Stimulated activated CD8-positive, alpha-beta memory T cell treated with anti-CD3 and anti-CD28 coated beads, Interleukin-12 subunit alpha, Interleukin-12 subunit beta, amount 100 ng/mL, for 24 hours (primary cell): ENCODE data around the gene ZNF385A.
A peak's percentile ranks its signal among the peaks of the same experiment; 100 is the strongest.

Source experiments
- DNase-seq: peaks from one replicate; pipeline ENCODE4 v3.0.0-alpha.2; 2020; ENCODE audit errors: extremely low read depth

The ZNF385A gene

DNA sequence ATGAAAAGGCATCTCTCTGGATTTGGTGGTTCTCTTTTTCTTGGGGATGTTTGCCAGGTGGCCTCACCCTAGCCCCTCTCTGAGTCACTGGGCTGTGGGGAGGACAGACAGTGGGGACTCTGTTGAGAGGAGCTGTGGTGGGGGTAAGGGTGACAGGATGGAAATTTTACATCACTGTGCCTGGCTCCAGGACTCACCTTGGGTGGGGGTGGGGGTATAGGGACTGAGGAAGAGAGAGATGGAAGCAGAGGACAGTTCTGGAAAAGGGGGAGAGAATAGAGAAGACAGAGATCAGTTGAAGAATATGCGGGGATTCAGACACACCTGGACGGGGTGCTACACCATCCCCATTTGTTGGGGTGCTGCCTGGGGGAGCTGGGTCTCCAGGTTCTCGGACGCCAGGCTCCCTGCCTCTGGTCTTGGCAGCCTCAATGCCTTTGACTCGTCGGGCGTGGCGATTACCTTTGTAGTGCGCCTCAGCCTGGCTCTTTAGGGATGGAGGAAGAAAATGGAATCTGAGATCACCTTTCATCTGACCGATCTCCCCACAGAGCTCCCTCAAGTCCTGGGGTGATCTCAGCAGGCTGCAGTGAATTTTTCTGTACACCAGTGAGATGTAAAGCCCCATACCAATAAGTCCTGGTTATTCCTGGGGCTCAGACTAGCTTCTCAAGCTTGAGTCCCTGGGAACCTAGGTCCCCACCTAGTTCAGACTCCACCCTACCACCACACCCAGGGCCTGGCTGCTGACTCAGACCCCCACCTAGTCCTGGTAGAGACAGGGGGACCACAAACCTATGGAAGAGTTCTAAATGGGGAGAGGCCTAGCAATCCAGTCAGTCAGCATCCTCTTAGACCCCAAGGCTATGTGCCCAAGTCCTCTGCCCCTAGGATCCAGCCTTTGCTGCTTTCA lies 10.6 kb downstream of the ZNF385A start:
- no peak for DNase-seq

DNA sequence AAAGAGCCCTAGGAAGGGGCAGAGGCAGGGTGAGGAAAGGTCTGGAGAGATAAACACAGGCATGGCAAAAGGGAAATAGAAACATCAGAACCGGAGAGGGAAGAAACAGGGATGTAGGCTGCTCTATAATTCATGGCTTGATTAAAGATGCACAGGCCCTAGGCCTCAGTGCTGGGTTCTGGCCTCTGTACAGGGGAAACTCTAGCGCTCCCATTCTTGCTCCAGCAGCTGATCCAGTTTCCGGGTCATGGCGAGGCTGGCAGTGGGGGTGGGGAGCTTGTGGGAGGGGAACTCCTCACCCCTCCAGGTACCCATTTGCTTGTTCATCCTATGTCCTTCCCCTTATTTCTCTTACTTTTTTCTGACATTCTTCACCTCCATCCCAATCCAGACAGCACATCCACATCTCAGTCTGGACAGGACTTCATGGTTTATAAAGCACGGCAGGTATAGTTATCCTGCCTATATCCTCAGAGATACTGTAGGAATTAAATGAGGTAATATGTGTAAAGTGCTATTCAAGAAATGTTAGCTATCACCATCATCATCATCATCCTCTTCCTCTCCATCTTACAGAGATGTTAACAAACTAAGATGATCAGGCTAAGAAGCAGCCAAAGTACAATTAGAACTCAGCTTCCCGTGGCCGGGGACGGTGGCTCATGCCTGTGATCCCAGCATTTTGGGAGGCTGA lies 12.3 kb downstream of the ZNF385A start:
- DNase-seq = no peak

DNA sequence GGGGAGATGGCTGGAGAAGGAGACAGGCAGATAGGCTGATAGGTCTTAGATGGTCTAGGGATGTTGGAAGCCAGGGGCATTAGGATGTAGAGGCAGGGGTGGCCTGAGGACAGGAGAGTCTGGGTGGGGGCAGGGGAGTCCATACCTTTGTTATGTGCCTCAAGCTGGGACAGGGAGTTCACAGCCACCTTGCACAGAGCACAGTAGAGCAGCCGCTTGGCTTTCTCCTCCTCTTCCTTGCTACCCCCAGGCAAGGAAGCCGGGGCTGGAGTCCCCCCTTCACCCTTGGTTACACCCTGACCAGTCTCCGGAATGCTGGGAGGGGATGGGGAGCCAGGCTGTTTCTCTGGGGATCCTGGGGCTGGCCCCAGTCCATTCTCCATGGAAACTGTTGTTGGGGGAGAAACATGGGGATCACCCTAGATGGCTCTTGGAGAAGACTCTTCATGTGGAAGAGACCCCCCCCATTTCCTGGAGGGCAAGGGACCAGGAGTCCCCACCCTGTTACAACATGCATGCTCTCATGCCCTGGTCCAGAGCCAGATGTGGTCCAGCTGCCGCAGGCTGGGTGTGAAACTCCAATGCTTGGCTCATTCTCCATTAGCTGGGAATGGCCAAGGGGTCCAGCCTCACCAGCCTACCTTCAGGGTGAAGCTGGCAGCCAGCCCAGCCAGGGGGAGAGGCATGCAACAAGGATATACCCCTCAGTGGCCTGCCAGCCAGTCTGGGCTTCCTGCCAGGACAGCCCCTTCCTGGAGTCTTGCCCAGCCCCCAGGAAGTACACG lies 13.0 kb downstream of the ZNF385A start:
- no peak for DNase-seq

- DNase-seq = no peak
Measured at GRCh38 chr12:54370171-54370730, 14.3 kb downstream of the ZNF385A start.

GRCh38 chr12:54369597-54370131 lies 14.9 kb downstream of the ZNF385A start:
- DNase-seq = no peak

DNA sequence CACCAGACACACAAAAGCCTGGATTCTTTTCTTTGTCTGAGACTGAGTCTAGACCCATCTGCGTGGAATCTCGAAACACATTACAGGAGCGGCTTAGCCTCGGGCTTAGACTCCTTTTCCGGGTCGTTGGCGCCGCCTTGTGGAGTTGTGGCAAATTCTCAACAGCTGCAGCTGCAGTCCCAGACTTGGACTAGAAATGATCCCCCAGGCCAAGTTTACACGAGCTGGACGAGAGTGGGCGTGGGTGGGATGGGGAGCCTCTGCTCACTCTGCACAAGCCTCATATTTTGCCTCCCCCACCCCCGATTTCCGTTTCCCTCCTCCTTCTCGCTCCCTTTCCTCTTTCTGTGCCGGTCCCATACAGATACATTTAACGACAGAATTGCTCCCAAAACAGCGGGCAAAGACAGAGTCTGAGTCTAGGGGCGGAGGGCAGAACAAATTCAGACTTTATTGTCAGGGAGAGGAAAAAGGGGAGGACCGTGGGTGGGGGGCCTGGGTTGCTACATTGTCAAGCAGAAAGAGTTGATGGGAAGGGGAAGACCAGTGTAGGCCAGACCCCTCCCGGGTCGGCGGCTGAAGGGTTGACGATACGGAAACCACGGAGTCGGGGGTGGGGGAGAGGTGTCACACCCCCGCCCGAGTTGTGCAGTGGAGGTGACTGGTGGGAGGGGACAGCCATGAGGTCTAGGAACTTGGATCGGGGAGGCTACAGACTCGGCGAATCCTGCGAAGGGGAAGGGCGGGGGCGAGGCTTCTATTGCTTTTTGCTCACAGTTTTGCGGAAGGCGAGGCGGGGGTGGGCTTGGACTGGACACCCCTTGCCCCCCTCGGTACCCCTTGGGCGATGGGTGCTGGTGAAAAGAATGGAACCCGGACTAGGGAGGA lies 15.6 kb downstream of the ZNF385A start:
- DNase-seq = peak; percentile 70

- DNase-seq = no peak
Measured at GRCh38 chr12:54368025-54368708, 16.4 kb downstream of the ZNF385A start.

- no peak for DNase-seq
Measured at GRCh38 chr12:54364413-54364812, 20.1 kb downstream of the ZNF385A start, which contains the start of gene GPR84. Gene GPR84, minus strand, starts transcription at chr12:54364486. Its CDS starts 635 bp downstream, at chr12:54363851.

GRCh38 chr12:54363618-54364017 lies 20.9 kb downstream of the ZNF385A start:
- no peak for DNase-seq

DNA sequence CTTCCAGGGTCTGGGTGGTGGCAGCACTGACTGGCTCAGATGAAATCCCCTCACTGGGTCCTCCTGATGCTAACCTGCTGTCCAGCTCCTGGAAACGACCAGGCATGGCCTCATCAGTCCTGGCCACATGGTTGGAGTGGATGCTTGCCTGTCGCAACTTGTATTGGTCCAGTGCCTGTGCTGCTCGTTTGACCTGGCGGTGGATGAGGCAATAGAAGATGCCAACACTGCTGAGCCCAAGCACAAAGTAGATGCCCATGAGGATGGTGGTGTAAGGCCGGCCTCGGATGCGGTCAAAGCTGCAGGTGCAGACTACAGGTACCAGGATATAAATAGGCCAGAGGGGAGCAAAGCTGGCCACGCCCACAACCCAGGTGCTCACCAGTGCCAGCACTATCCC lies 21.5 kb downstream of the ZNF385A start:
- DNase-seq = no peak

DNA sequence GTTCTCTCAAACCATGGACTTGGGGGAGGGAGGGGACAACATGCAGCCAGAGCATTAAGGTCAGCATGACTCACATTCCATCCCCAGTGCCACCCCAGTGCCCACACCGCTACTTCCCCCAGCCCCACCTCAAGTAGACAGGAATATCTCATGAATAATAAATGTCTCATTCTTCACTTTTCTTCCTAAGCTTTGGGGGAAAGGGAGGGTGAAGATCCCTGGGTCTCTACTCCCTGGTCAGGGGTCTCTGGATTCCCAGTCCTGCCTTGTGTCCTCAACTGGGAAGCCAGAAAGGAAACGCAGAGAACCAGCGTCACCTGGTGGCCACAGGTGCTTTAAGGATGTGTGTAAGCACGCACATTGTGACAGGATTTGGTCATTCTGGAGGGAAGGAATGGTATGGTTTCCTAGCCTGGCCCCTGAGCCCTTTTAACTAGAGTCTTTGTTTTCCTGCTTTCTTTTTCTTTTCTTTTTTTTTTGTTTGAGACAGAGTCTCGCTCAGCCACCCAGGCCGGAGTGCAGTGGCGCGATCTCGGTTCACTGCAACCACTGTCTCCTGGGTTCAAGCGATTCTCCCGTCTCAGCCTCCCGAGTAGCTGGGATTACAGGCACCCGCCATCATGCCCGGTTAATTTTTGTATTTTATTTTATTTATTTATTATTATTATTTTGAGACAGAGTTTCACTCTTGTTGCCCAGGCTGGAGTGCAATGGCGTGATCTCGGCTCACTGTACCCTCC lies 23.6 kb downstream of the ZNF385A start:
- DNase-seq = no peak

DNA sequence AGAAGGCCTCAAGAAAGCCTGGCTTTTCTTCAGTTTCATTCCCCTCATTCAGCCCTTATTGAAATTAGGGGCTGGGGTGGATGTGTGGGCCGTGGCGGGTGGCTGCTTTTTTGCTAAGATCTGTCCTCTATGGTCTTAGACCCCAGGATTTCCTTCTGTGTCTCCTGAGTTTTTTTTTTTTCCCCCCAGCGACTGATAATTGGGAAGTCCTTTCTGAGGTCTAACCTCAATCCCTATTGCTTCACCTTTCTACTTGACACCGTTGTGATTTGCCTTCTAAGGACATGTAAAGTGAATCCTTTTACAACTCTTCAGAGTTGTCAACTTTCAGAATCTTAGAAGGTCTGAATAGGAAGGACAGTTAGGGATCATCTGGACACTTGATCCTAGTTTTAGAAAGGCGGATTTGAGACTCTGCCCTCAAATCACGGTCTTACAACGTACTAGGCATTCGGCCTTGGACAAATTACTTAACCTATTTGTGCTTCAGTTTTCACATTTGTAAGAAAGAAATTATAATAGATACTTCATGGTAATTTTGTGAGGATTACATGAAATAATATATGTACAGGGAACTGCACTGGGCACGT lies 24.7 kb downstream of the ZNF385A start:
- no peak for DNase-seq

DNA sequence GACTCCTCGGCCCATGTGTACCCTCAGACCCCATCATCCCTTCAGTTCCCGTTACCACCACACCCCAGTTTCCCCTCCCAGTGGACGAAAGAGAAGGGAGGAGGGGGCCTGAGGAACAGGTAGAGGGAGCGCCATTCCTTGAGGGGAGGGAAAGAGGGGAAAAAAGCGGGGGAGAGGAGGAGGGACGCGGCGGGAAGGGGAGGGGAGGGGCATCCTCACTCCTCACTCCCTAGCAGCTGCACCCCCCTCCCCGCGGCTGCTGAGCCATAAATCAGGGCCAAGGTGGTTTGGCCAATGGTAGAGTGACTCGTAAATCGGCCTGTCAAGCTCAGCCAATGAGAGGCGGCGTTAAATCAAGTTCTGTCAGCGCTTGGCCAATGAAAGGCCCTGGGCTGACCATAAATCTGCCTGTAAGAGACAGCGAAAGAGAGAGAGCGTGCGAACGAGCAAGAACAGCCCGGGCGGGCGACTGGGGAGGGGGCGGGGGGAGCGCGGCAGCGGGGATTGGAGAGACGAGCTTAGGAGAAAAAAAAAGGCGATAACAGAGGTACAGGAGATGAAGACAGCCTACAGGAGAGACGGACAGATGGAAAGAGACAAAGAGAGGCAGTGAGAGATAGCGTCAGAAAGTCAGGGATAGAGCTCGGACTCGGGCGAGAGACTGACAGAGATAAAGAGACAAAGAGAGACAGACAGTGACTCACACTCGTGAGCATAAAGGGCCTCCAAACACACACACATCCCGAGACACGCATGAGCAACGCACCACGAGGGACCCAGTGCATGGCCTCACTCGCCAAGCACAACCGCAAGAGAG lies 25.4 kb downstream of the ZNF385A start:
- DNase-seq = peak; percentile 74

- DNase-seq = no peak
Measured at GRCh38 chr12:54358191-54358944, 26.2 kb downstream of the ZNF385A start.

GRCh38 chr12:54357506-54358190 lies 26.9 kb downstream of the ZNF385A start:
- no peak for DNase-seq

GRCh38 chr12:54356951-54357356 lies 27.6 kb downstream of the ZNF385A start:
- DNase-seq = no peak

DNA sequence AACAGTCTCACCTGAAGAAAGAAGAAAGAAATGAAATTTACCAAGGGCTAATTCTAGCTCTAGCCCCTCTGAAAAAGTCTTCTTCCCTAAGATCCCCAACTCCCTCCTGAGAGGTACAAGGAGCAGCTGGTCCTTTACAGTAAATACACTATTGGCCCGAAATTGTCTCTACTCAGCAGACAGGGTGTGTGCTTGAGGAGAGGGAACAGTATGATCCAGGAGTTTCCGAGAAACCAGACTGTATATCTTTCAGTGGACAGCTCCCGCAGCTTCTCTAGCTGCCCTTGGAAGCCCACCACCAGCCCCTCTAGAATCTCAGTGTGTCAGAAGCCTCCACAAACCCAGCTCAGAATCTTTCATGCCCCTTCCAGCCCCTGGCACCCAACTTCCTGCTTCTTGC lies 28.3 kb downstream of the ZNF385A start:
- DNase-seq = no peak
